SK-N-SH (cell line): ENCODE measurements around the gene TNFRSF1A. TPM values are rescaled to one million over a fixed set of nuclear protein-coding genes. Genes with fewer than 3 reads are reported as not detected.

Experiments
- CTCF ChIA-PET: fragments of 300-600, 350-600 bp; formaldehyde crosslinking; extraction: SDS; loops from one replicate; lab custom pipeline; 2021; lab: Yijun Ruan, JAX
- POLR2A ChIA-PET: fragments of 350-600 bp; sonication (Branson Sonifier 250); formaldehyde crosslinking; extraction: SDS; loops from one replicate; lab custom pipeline; 2020; ENCODE audit warnings: antibody characterized with exemption, inconsistent platforms; lab: Yijun Ruan, JAX
- DNase-seq: peaks from one replicate; pipeline ENCODE4 v3.0.0; 2012
- H2AFZ ChIP-seq: fragments of 200-600 bp; sonication (generic); 2 replicates; pipeline ENCODE4 v1.8.1; 2016; ENCODE audit warnings: antibody characterized with exemption, mild to moderate bottlenecking, low read depth
- H3F3A ChIP-seq: fragments of 200-600 bp; sonication (generic); replicated peaks from 2 replicates; pipeline ENCODE3; 2016; ENCODE audit warnings: antibody characterized with exemption, mild to moderate bottlenecking; ENCODE audit not compliant: insufficient read depth
- H3K27ac ChIP-seq, 2 experiments: fragments of 200-500 bp in 1 of 2; fragments of 200-600 bp in 1 of 2; sonication (Bioruptor generic) in 1 of 2; sonication (generic), shearing (Covaris generic) in 1 of 2; 2 replicates each; pipeline versions ENCODE4 v1.5.1 to v1.6.1; 2014 to 2016; ENCODE audit warnings: low read depth in 2 of 2, inconsistent platforms in 1 of 2, low read length in 1 of 2, mild to moderate bottlenecking in 1 of 2, mixed read lengths in 1 of 2
- H3K27me3 ChIP-seq: fragments of 200-600 bp; sonication (generic), shearing (Covaris generic); 2 replicates; pipeline ENCODE4 v1.6.1; 2016; ENCODE audit warnings: mixed run types; ENCODE audit not compliant: insufficient read depth
- H3K36me3 ChIP-seq, 2 experiments: fragments of 200-500 bp in 1 of 2; fragments of 200-600 bp in 1 of 2; sonication (Bioruptor generic) in 1 of 2; sonication (generic) in 1 of 2; replicated peaks in 1 of 2; 2 replicates each; pipeline versions ENCODE3 to v1.5.1; 2014 to 2016; ENCODE audit warnings: low read length in 1 of 2, mild to moderate bottlenecking in 1 of 2; ENCODE audit not compliant: insufficient read depth in 2 of 2, control insufficient read depth in 1 of 2
- H3K4me1 ChIP-seq, 2 experiments: fragments of 200-500 bp in 1 of 2; fragments of 200-600 bp in 1 of 2; sonication (Bioruptor generic) in 1 of 2; sonication (generic), shearing (Covaris generic) in 1 of 2; 2 replicates each; pipeline versions ENCODE4 v1.5.1 to v1.6.1; 2014 to 2016; ENCODE audit warnings: low read depth in 1 of 2, low read length in 1 of 2, mixed run types in 1 of 2; ENCODE audit not compliant: insufficient read depth in 2 of 2, control insufficient read depth in 1 of 2
- H3K4me2 ChIP-seq: fragments of 200-600 bp; sonication (generic), shearing (Covaris generic); 2 replicates; pipeline ENCODE4 v1.6.1; 2017; ENCODE audit warnings: mixed run types
- H3K4me3 ChIP-seq, 2 experiments: fragments of 200-500 bp in 1 of 2; fragments of 200-600 bp in 1 of 2; sonication (Bioruptor generic) in 1 of 2; sonication (generic), shearing (Covaris generic) in 1 of 2; 2 replicates each; pipeline versions ENCODE4 v1.5.1 to v1.8.1; 2014 to 2016; ENCODE audit warnings: low read depth in 2 of 2, inconsistent platforms in 1 of 2, low read length in 1 of 2, mild to moderate bottlenecking in 1 of 2, mixed read lengths in 1 of 2, moderate library complexity in 1 of 2
- H3K79me2 ChIP-seq: fragments of 200-600 bp; sonication (generic); 2 replicates; pipeline ENCODE4 v1.8.1; 2017; ENCODE audit warnings: mild to moderate bottlenecking; ENCODE audit not compliant: insufficient read depth
- H3K9ac ChIP-seq: fragments of 200-600 bp; sonication (generic); 2 replicates; pipeline ENCODE4 v1.6.1; 2017; ENCODE audit warnings: mixed run types
- H3K9me2 ChIP-seq: fragments of 200-600 bp; sonication (generic); 2 replicates; pipeline ENCODE4 v1.6.1; 2017; ENCODE audit warnings: mixed run types
- H3K9me3 ChIP-seq: fragments of 200-600 bp; sonication (generic); 2 replicates; pipeline ENCODE4 v1.6.1; 2017; ENCODE audit warnings: mixed run types, mild to moderate bottlenecking, moderate library complexity
- H4K20me1 ChIP-seq: fragments of 200-600 bp; sonication (generic); 2 replicates; pipeline ENCODE4 v1.6.1; 2017; ENCODE audit warnings: mild to moderate bottlenecking, mixed run types; ENCODE audit not compliant: insufficient read depth
- CTCF ChIP-seq: fragments of 200-600 bp; sonication (generic); IDR thresholded peaks from 2 replicates; pipeline ENCODE4 v1.6.1; 2017; ENCODE audit warnings: antibody characterized with exemption, mild to moderate bottlenecking, moderate library complexity
- EZH2phosphoT487 ChIP-seq: fragments of 200-600 bp; sonication (generic); IDR thresholded peaks from 2 replicates; pipeline ENCODE4 v1.6.1; 2017; ENCODE audit warnings: low read depth, mixed run types, mild to moderate bottlenecking, antibody characterized with exemption, moderate library complexity, borderline replicate concordance
- GABPA ChIP-seq: IDR thresholded peaks from 2 replicates; pipeline ENCODE4 v1.4.0; 2012; ENCODE audit warnings: low read depth, mild to moderate bottlenecking
- MEF2A ChIP-seq: IDR thresholded peaks from 2 replicates; pipeline ENCODE4 v1.4.0; 2012; ENCODE audit warnings: low read depth, borderline replicate concordance
- MXI1 ChIP-seq: IDR thresholded peaks from 2 replicates; pipeline ENCODE4 v1.6.1; 2012; ENCODE audit warnings: mild to moderate bottlenecking, low read depth, low read length, improper control_type of control experiment
- PBX3 ChIP-seq: IDR thresholded peaks from 2 replicates; pipeline ENCODE4; 2012
- POLR2AphosphoS5 ChIP-seq: IDR thresholded peaks from 2 replicates; pipeline ENCODE4 v1.6.1; 2012; ENCODE audit warnings: low read depth, low read length
- RAD21 ChIP-seq: IDR thresholded peaks from 2 replicates; pipeline ENCODE4 v1.6.1; 2012; ENCODE audit warnings: mild to moderate bottlenecking, low read length
- REST ChIP-seq: IDR thresholded peaks from 2 replicates; pipeline ENCODE4 v1.6.1; 2012; ENCODE audit warnings: mild to moderate bottlenecking, low read depth, low read length, moderate library complexity
- TCF12 ChIP-seq: IDR thresholded peaks from 2 replicates; pipeline ENCODE4 v1.4.0; 2012
- TEAD4 ChIP-seq: IDR thresholded peaks from 2 replicates; pipeline ENCODE4 v1.4.0; 2012; ENCODE audit warnings: mild to moderate bottlenecking, borderline replicate concordance; ENCODE audit not compliant: insufficient read depth
- ZBTB33 ChIP-seq: IDR thresholded peaks from 2 replicates; pipeline ENCODE4 v1.4.0; 2012; ENCODE audit warnings: low read depth, borderline replicate concordance
- WGBS: methylation state at CpG from one replicate; pipeline ENCODE4 v1.1.6; 2017; ENCODE audit warnings: low lambda C conversion rate; 5-methylcytosine and 5-hydroxymethylcytosine counted together
- polyA plus RNA-seq, 3 experiments: library from polyadenylated mRNA; depleted of rRNA; stranded (reverse); fragments of >200 nt; gene quantifications; 2 replicates each; pipeline ENCODE4 v1.2.3, GENCODE V29; 2012

TNFRSF1A gene
- polyA plus RNA-seq, 1 of the 3 experiments (the other 2 are of a cell fraction) = 92.9 TPM

GRCh38 chr12:6294156-6295093 lies 47.5 kb downstream of the TNFRSF1A start:
- Histone ChIP-seq H3K4me3 (no peak overlapping the region), H2AFZ (no peak overlapping the region), H3K9me3 (no peaks in the 10 kb centered on the region), H3K4me2 (no peak overlapping the region; the same call in 1 of the 2 replicates), H3F3A (no peaks in the 10 kb centered on the region), H3K4me1 (peaks cover 0 to 3% of the 10 kb centered on the region in 2 experiments; a peak in 1 of 4 replicates), H3K36me3 (no peaks in the 10 kb centered on the region), H3K9me2 (no peaks in the 10 kb centered on the region), H3K79me2 (no peaks in the 10 kb centered on the region), H4K20me1 (no peaks in the 10 kb centered on the region), H3K27me3 (no peaks in the 10 kb centered on the region), H3K27ac (peak overlapping the region in 1 of 2 experiments; percentile 54; a peak in 2 of 4 replicates), H3K9ac (0 out of 2 replicates have a peak overlapping the region, but pooled peaks have one; percentile 13)
- no peak for DNase-seq
- CTCF ChIA-PET = interaction anchor here (0.9 to 2.0 kb wide), 8 partner anchors 9 to 306 kb away, joined by 3 to 9 read pairs (median 4); no protein-coding TSS in a partner anchor
- WGBS = 75% methylated on average over 5 of the region's 5 CpGs
- POLR2A ChIA-PET = no interaction called here
- no peak for TF ChIP-seq TCF12
- TF ChIP-seq MXI1 = no peak
- no peak for TF ChIP-seq REST
- TF ChIP-seq RAD21 = no peak
- no peak for TF ChIP-seq PBX3
- no peak for TF ChIP-seq ZBTB33
- TF ChIP-seq CTCF = no peak
- no peak for TF ChIP-seq MEF2A
- no peak for TF ChIP-seq EZH2phosphoT487
- no peak for TF ChIP-seq POLR2AphosphoS5
- no peak for TF ChIP-seq TEAD4
- TF ChIP-seq GABPA = no peak
